Measurements from ENCODE around the gene ADH4.

ADH4 gene

GRCh38 chr4:99079625-99080295 is 64.3 kb downstream of the ADH4 start:
- DNase-seq (ENCODE audit: low read depth), result no peak

GRCh38 chr4:99078931-99079624 is 65.0 kb downstream of the ADH4 start:
- no peak for DNase-seq (ENCODE audit: low read depth)

- no peak for DNase-seq (ENCODE audit: low read depth)
Observed at GRCh38 chr4:99078336-99078735, 65.8 kb downstream of the ADH4 start.

GRCh38 chr4:99077177-99077576 is 66.9 kb downstream of the ADH4 start:
- DNase-seq (ENCODE audit: low read depth), result no peak

GRCh38 chr4:99076292-99076976 is 67.7 kb downstream of the ADH4 start:
- no peak for DNase-seq (ENCODE audit: low read depth)

GRCh38 chr4:99074816-99075215 is 69.3 kb downstream of the ADH4 start:
- DNase-seq (ENCODE audit: low read depth), result no peak

All from GM04504 (cell line).